ENCODE measurements around the gene NCKAP5.

Gene NCKAP5

GRCh38 chr2:132897111-132897510 lies 671.2 kb downstream of the NCKAP5 start:
- no peak overlapping the region for H3K4me3 ChIP-seq (ENCODE audit: low read length)
- TF ChIP-seq CTCF (IDR thresholded peaks at IDR 0.05; ENCODE audit: insufficient read depth, low read depth, low read length, missing control alignments), result no peak
- DNase-seq (ENCODE audit: low read depth), result no peak

GRCh38 chr2:132896073-132896472 lies 672.2 kb downstream of the NCKAP5 start:
- H3K4me3 ChIP-seq (ENCODE audit: low read length), result no peak overlapping the region
- DNase-seq (ENCODE audit: low read depth), result no peak
- no peak for TF ChIP-seq CTCF (IDR thresholded peaks at IDR 0.05; ENCODE audit: insufficient read depth, low read depth, low read length, missing control alignments)

GRCh38 chr2:132891498-132891897 lies 676.8 kb downstream of the NCKAP5 start:
- H3K4me3 ChIP-seq (ENCODE audit: low read length), result no peak overlapping the region
- DNase-seq (ENCODE audit: low read depth), result no peak
- TF ChIP-seq CTCF (IDR thresholded peaks at IDR 0.05; ENCODE audit: insufficient read depth, low read depth, low read length, missing control alignments), result no peak

- H3K4me3 ChIP-seq (ENCODE audit: low read length), result no peak overlapping the region
- no peak for TF ChIP-seq CTCF (IDR thresholded peaks at IDR 0.05; ENCODE audit: insufficient read depth, low read depth, low read length, missing control alignments)
- DNase-seq (ENCODE audit: low read depth), result no peak
Measured at GRCh38 chr2:132886574-132886973, 681.7 kb downstream of the NCKAP5 start.

- H3K4me3 ChIP-seq (ENCODE audit: low read length), result no peak overlapping the region
- no peak for TF ChIP-seq CTCF (IDR thresholded peaks at IDR 0.05; ENCODE audit: insufficient read depth, low read depth, low read length, missing control alignments)
- DNase-seq (ENCODE audit: low read depth), result no peak
Measured at GRCh38 chr2:132884705-132885104, 683.6 kb downstream of the NCKAP5 start.

GRCh38 chr2:132884292-132884691 lies 684.0 kb downstream of the NCKAP5 start:
- no peak overlapping the region for H3K4me3 ChIP-seq (ENCODE audit: low read length)
- no peak for TF ChIP-seq CTCF (IDR thresholded peaks at IDR 0.05; ENCODE audit: insufficient read depth, low read depth, low read length, missing control alignments)
- no peak for DNase-seq (ENCODE audit: low read depth)

- H3K4me3 ChIP-seq (ENCODE audit: low read length), result no peak overlapping the region
- no peak for DNase-seq (ENCODE audit: low read depth)
- TF ChIP-seq CTCF (IDR thresholded peaks at IDR 0.05; ENCODE audit: insufficient read depth, low read depth, low read length, missing control alignments), result no peak
Measured at GRCh38 chr2:132883430-132883829, 684.8 kb downstream of the NCKAP5 start.
